Measurements from ENCODE around the gene TMEM120B.

TMEM120B gene

DNA sequence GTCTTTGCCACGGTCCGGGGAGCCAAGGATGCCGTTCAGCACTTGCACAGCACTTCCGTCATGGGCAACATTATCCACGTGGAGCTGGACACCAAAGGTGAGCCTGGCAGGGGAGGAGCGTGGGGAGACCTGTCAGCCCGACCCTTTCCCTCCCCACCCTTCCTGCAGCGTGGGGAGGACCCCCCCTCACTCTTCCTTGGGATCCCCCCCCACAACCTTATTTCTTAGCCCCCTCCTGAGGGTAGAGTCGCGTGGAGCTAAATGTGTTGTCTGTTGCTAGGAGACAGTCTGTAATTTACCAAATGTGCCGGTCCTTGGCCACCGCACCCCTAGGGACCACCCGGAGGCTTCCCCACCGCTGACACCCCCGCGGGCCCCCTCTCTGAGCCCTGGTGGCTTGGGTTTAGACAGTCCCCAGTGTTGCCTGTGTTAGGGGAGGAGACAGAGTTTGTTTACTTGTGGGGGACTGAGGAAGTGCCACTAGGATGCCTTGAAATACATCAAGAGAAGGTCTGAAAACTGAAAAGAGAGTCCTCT, 93.5 kb downstream of the TMEM120B start:
- ChIA-PET POLR2A (interaction anchor here (0.6 to 7.5 kb wide), 5 partner anchors 9 to 86 kb away, joined by 3 to 165 read pairs (median 3); partner anchors contain the start of genes PSMD9 and RHOF), CTCF (interaction anchor here (0.6 to 15.1 kb wide), 3 partner anchors 11 to 121 kb away, joined by 4 to 393 read pairs (median 5); partner anchors contain the start of gene RHOF)
- no peaks in the 10 kb centered on the region for H3K9me3 ChIP-seq (ENCODE audit: control insufficient read depth, insufficient read depth, low read depth, low read length)
- peak overlapping the region; percentile 25 for H3K27ac ChIP-seq (ENCODE audit: extremely low read depth, low read depth, low read length)
- H3K4me1 ChIP-seq (ENCODE audit: control insufficient read depth, insufficient read depth, low read length), result peaks cover 10% of the 10 kb centered on the region
- TF ChIP-seq ZNF311 (tag by site-specific recombination; IDR thresholded peaks at IDR 0.05; ENCODE audit: borderline replicate concordance) (no peak), ZNF596 (tag by site-specific recombination; IDR thresholded peaks at IDR 0.05) (no peak), ZFP3 (tag by site-specific recombination; IDR thresholded peaks at IDR 0.05; ENCODE audit: low read depth) (no peak), ZFP69B (tag by site-specific recombination; IDR thresholded peaks at IDR 0.05) (no peak), KLF9 (tag by site-specific recombination; IDR thresholded peaks at IDR 0.05; ENCODE audit: low read depth) (no peak; the same call in 1 of the 2 replicates), BCL11B (tag by site-specific recombination; IDR thresholded peaks at IDR 0.05; ENCODE audit: low read depth) (no peak), ZFP41 (tag by site-specific recombination; IDR thresholded peaks at IDR 0.05; ENCODE audit: borderline replicate concordance) (no peak), GLIS2 (tag by site-specific recombination; IDR thresholded peaks at IDR 0.05) (peak; percentile 90), ZNF544 (tag by site-specific recombination; IDR thresholded peaks at IDR 0.05) (no peak), SP3 (tag by site-specific recombination; IDR thresholded peaks at IDR 0.05) (no peak), ZIC2 (tag by site-specific recombination; IDR thresholded peaks at IDR 0.05) (peak; percentile 58), ZBTB20 (tag by site-specific recombination; IDR thresholded peaks at IDR 0.05) (no peak), GLIS1 (tag by site-specific recombination; IDR thresholded peaks at IDR 0.05) (peak; percentile 92), ZNF114 (tag by site-specific recombination; IDR thresholded peaks at IDR 0.05) (no peak), ZNF600 (tag by site-specific recombination; IDR thresholded peaks at IDR 0.05) (no peak; the same call in 1 of the 2 replicates), ZNF140 (tag by site-specific recombination; IDR thresholded peaks at IDR 0.05) (no peak), ZNF660 (tag by site-specific recombination; IDR thresholded peaks at IDR 0.05) (no peak)
- TF ChIP-seq, protein P1, sequence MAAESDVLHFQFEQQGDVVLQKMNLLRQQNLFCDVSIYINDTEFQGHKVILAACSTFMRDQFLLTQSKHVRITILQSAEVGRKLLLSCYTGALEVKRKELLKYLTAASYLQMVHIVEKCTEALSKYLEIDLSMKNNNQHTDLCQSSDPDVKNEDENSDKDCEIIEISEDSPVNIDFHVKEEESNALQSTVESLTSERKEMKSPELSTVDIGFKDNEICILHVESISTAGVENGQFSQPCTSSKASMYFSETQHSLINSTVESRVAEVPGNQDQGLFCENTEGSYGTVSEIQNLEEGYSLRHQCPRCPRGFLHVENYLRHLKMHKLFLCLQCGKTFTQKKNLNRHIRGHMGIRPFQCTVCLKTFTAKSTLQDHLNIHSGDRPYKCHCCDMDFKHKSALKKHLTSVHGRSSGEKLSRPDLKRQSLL (tag by site-specific recombination; IDR thresholded peaks at IDR 0.05), result no peak
- TF ChIP-seq, protein P2, sequence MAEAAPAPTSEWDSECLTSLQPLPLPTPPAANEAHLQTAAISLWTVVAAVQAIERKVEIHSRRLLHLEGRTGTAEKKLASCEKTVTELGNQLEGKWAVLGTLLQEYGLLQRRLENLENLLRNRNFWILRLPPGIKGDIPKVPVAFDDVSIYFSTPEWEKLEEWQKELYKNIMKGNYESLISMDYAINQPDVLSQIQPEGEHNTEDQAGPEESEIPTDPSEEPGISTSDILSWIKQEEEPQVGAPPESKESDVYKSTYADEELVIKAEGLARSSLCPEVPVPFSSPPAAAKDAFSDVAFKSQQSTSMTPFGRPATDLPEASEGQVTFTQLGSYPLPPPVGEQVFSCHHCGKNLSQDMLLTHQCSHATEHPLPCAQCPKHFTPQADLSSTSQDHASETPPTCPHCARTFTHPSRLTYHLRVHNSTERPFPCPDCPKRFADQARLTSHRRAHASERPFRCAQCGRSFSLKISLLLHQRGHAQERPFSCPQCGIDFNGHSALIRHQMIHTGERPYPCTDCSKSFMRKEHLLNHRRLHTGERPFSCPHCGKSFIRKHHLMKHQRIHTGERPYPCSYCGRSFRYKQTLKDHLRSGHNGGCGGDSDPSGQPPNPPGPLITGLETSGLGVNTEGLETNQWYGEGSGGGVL (tag by site-specific recombination; IDR thresholded peaks at IDR 0.05), result peak; percentile 86
- TF ChIP-seq, protein P3, sequence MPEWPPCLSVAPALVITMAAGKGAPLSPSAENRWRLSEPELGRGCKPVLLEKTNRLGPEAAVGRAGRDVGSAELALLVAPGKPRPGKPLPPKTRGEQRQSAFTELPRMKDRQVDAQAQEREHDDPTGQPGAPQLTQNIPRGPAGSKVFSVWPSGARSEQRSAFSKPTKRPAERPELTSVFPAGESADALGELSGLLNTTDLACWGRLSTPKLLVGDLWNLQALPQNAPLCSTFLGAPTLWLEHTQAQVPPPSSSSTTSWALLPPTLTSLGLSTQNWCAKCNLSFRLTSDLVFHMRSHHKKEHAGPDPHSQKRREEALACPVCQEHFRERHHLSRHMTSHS (tag by site-specific recombination; IDR thresholded peaks at IDR 0.05), result no peak
- TF ChIP-seq, protein P4, sequence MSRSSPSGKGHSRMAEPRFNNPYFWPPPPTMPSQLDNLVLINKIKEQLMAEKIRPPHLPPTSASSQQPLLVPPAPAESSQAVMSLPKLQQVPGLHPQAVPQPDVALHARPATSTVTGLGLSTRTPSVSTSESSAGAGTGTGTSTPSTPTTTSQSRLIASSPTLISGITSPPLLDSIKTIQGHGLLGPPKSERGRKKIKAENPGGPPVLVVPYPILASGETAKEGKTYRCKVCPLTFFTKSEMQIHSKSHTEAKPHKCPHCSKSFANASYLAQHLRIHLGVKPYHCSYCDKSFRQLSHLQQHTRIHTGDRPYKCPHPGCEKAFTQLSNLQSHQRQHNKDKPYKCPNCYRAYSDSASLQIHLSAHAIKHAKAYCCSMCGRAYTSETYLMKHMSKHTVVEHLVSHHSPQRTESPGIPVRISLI (tag by site-specific recombination; IDR thresholded peaks at IDR 0.05), result no peak
- TF ChIP-seq, protein P5, sequence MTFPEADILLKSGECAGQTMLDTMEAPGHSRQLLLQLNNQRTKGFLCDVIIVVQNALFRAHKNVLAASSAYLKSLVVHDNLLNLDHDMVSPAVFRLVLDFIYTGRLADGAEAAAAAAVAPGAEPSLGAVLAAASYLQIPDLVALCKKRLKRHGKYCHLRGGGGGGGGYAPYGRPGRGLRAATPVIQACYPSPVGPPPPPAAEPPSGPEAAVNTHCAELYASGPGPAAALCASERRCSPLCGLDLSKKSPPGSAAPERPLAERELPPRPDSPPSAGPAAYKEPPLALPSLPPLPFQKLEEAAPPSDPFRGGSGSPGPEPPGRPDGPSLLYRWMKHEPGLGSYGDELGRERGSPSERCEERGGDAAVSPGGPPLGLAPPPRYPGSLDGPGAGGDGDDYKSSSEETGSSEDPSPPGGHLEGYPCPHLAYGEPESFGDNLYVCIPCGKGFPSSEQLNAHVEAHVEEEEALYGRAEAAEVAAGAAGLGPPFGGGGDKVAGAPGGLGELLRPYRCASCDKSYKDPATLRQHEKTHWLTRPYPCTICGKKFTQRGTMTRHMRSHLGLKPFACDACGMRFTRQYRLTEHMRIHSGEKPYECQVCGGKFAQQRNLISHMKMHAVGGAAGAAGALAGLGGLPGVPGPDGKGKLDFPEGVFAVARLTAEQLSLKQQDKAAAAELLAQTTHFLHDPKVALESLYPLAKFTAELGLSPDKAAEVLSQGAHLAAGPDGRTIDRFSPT (tag by site-specific recombination; IDR thresholded peaks at IDR 0.05), result peak; percentile 68; the same call in 1 of the 2 replicates
- TF ChIP-seq, protein P6, sequence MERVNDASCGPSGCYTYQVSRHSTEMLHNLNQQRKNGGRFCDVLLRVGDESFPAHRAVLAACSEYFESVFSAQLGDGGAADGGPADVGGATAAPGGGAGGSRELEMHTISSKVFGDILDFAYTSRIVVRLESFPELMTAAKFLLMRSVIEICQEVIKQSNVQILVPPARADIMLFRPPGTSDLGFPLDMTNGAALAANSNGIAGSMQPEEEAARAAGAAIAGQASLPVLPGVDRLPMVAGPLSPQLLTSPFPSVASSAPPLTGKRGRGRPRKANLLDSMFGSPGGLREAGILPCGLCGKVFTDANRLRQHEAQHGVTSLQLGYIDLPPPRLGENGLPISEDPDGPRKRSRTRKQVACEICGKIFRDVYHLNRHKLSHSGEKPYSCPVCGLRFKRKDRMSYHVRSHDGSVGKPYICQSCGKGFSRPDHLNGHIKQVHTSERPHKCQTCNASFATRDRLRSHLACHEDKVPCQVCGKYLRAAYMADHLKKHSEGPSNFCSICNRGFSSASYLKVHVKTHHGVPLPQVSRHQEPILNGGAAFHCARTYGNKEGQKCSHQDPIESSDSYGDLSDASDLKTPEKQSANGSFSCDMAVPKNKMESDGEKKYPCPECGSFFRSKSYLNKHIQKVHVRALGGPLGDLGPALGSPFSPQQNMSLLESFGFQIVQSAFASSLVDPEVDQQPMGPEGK (tag by site-specific recombination; IDR thresholded peaks at IDR 0.05), result peak; percentile 53; the same call in 1 of the 2 replicates
- TF ChIP-seq, protein P7, sequence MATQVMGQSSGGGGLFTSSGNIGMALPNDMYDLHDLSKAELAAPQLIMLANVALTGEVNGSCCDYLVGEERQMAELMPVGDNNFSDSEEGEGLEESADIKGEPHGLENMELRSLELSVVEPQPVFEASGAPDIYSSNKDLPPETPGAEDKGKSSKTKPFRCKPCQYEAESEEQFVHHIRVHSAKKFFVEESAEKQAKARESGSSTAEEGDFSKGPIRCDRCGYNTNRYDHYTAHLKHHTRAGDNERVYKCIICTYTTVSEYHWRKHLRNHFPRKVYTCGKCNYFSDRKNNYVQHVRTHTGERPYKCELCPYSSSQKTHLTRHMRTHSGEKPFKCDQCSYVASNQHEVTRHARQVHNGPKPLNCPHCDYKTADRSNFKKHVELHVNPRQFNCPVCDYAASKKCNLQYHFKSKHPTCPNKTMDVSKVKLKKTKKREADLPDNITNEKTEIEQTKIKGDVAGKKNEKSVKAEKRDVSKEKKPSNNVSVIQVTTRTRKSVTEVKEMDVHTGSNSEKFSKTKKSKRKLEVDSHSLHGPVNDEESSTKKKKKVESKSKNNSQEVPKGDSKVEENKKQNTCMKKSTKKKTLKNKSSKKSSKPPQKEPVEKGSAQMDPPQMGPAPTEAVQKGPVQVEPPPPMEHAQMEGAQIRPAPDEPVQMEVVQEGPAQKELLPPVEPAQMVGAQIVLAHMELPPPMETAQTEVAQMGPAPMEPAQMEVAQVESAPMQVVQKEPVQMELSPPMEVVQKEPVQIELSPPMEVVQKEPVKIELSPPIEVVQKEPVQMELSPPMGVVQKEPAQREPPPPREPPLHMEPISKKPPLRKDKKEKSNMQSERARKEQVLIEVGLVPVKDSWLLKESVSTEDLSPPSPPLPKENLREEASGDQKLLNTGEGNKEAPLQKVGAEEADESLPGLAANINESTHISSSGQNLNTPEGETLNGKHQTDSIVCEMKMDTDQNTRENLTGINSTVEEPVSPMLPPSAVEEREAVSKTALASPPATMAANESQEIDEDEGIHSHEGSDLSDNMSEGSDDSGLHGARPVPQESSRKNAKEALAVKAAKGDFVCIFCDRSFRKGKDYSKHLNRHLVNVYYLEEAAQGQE (tag by site-specific recombination; IDR thresholded peaks at IDR 0.05), result no peak; the same call in 1 of the 2 replicates
- peaks cover 9 to 46% of the 10 kb centered on the region in 2 experiments; a peak in 2 of 3 replicates for H3K36me3 ChIP-seq (ENCODE audit: control insufficient read depth in 2 of 2, insufficient read depth in 1 of 2, low read length in 2 of 2)
- peak overlapping the region; percentile 35 for H3K4me3 ChIP-seq (ENCODE audit: low read depth, low read length)

Measured in HEK293 (cell line).